Suppressor macrophage treated with lipopolysaccharide for 4 hours (primary cell): ENCODE results near the gene GRP.

Experiments used
- DNase-seq: peaks from one replicate; pipeline ENCODE4 v3.0.0-alpha.2; 2020

GRP gene

DNA sequence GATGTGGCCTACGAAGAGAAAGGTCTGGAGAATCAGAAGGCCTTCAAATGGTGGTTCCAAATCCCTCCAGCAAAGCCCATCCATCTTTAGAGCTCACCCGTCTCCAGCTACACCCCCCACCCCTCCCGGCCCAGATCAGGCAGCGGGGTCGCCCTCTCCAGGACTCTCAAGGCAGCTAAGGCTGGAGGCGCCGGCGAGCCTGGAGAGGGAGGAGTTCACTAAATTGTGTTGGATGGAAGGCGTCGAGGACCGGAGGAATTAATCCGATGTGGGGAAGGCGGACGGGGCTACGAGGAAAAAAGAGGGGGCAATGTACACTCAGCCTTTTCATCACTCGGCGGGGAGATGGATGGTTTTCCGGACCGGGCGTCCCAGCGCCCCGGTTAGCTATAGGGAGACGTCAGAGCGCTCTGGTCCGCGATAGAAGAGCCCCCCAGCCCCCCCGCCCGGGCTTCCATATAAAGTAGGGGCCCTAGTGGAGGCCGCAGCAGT, at the start of gene GRP:
TSS of gene GRP (plus strand) at position 487 of the 492 bp plus-strand sequence. CDS start 108 bp downstream, outside the sequence.
- no peak for DNase-seq

DNA sequence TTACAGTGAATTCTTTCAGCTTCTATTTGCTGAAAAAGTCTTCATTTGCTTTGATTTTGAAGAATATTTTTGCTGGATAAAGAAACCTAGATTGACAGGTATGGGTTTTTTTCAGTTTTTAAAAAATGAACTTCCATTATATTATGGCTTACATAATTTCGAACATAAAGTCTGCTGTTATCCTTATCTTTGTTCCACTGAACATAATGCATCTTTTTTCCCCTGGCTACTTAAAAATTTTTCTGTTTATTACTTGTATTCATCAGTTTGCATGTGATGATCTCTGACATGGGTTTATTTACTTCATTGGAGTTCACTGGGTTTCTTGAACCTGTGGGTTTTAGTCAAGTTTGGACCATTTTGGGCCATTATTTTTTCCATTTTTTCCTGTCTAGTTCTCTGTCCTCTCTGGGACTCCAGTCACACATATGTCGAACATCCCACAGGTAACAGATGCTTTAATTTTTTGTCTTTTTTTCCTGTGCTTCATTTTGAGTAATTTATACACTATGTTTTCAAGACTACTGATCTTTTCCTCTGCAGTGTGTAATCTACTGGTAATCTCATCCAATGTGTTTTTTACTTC, 47.2 kb upstream of the GRP start:
- DNase-seq, result no peak

DNA sequence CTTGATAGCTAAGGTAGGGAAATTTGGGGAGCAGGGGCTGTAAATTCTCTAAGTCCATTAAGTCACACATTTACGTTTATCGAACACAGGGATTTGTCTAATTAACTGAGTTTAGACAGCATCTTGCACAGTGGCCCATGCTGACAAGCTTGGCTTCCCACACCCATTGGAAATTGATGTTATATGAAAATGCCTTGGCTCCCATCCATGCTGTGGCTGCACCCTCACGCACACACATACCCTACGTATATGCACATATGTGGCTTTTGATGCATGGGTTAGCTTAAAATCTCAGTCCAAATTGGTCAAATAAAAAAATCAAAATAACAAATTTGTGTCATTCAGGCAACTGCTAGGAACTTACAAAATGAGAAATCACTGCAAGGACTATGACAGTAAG, 42.5 kb upstream of the GRP start:
- DNase-seq, result no peak

- no peak for DNase-seq
Measured at GRCh38 chr18:59180150-59180845, 39.7 kb upstream of the GRP start.

DNA sequence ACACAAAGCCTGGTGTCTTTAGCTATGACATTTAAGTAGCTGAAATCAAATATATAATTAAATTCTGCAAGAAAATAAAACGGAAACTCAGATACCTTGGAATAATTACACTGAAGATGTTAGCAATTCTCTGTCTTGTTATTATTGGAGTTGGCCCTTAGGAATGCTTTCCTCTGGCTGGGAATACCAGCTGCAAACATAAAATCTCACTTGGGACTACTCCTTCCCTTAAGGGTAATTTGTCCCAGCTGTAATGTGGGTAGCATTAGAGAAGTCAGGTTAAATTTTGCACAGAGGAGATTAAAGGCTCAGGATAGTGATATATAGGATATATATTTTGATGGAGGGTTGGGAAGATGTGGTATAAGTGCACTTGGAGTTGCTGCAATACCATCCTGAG, 37.3 kb upstream of the GRP start:
- no peak for DNase-seq

- DNase-seq, result no peak
Measured at GRCh38 chr18:59189008-59189407, 30.9 kb upstream of the GRP start.

- no peak for DNase-seq
Measured at GRCh38 chr18:59189746-59190145, 30.2 kb upstream of the GRP start.

GRCh38 chr18:59196161-59196725, 23.7 kb upstream of the GRP start:
- no peak for DNase-seq

GRCh38 chr18:59197636-59198035, 22.3 kb upstream of the GRP start:
- DNase-seq, result no peak

GRCh38 chr18:59198215-59198614, 21.7 kb upstream of the GRP start:
- DNase-seq, result no peak

DNA sequence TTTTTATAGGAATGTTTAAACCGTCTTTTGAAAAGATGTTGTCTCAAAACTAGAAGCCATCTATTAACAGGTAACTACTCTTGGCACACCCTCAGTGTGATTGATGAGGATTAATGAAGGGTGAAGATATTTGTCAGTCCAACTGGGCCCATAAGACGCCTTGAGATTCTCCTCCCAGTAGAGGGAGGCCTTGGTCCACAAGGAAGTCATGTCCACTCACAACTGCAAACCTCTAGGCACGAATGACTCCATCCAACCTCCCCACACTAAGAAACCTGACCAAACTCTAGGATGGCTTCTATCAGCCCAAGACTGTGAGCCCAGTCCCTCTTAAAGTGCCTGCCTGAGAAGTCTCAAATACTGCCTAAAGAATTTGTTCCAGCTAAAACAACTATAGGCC, 19.2 kb upstream of the GRP start:
- DNase-seq, result no peak

DNA sequence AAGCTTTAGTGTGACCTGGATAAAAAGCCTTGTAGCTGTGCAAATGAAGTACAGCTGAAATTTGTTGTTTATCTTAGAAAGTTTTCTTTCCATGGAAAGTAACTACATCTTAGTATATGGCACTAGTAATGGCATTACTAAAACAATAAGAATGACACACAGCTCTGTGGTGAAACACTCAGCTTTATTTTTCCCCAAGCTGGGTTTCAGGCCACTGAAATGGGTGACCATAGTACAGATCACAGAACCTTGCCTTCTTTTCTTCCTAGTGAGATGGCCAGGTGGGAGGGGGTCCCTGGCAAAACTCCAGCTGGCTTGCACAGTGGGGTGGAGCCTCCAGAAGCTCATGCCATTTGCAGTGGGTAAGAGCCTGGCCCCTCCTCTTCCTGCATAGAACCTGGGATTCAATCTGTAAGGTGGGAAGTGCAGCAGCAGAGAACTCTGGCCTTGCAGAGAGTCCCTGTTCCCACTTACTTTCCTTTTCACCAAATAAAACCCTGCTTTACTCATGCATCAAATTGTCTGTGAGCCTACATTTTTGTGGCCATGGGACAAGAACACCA, 17.6 kb upstream of the GRP start:
- DNase-seq, result no peak

GRCh38 chr18:59207506-59207905, 12.5 kb upstream of the GRP start:
- DNase-seq, result no peak

- DNase-seq, result no peak
Measured at GRCh38 chr18:59208602-59209125, 11.3 kb upstream of the GRP start.

GRCh38 chr18:59210299-59210698, 9.7 kb upstream of the GRP start:
- no peak for DNase-seq

DNA sequence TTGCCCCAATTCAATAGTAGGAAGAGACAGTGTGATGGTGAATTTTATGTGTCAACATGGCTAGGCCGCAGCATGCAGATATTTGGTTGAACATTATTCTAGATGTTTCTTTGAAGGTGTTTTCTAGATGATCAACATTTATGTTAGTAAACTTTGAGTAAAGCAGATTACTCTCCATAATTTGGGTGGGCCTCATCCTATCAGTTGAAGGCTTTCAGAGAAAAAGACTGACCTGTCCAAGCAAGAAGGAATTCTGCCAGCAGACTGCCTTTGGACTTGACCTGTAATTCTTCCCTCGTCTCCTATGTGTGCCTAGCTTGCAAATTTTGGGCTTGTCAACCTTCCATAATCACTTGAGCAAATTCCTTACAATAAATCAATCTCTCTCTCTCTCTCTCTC, 8.3 kb upstream of the GRP start:
- DNase-seq, result no peak

GRCh38 chr18:59218018-59218417, 1.9 kb upstream of the GRP start:
- no peak for DNase-seq

DNA sequence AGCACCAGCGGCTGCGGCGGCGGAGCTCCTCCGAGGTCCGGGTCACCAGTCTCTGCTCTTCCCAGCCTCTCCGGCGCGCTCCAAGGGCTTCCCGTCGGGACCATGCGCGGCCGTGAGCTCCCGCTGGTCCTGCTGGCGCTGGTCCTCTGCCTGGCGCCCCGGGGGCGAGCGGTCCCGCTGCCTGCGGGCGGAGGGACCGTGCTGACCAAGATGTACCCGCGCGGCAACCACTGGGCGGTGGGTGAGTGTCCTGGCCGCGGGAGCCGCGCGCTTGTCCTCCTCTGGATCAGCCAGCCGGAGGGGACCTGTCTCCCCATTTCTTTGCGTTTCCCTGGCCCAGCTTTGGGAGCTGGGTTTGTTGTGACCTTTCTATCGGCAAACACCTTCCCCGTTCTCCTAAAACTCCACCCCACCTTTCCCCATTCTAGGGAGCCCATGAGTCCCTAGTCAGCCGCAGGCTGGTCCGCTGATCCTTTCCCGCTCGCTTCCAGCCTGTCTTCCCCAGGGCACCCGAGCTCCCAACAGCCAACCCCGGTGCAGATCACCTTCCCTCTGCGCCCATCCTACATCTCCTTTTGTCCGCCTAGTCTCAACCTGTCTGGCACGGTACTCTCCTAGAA, 316 bp downstream of the GRP start:
- DNase-seq, result no peak

DNA sequence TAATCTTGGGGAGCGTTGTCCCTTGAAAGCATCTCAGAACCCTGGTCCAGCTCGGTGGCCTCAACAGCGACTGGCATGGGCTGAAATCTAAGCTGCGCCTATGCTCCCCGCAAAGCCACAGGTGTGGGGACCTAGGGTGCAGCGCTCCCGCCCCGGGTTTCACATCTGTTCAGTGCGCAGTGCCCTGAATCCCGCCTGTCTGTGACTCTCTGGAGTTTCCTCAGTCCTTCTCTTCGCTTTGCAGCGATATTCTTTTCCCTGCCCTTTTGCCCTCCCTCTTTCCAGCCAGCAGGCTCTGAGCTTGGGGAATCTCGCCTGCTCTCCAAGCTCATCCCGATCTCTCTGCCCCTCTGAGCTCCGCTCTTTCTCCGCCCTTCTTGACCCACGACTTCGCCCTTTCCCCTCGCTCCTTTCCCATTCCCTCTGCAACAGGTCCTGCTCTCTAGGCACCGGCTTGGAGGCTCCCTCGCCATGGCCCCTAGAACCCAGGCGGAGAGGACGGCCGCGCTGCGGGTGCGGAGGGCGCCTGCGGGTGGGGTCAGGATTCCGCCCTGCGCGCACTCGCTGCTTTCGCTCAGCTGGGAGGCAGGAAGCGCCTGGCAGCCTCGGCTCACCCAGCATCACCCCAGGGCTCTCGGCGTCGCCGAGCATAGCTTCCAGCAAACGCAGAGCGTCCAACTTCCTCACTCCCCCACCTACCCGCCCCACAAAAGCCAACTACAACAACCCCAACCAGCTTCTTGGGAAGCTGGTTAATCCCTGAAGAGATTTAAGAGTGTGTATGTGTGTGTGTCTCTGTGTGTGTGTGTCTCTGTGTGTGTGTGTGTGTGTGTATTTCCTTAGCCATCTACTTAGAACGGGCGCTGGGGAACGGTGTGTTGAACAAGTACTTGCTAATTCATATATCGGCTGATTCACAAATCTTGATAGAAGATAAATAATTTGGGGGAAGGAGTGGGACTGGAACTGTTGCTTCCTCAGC, 1.1 kb downstream of the GRP start:
- no peak for DNase-seq

GRCh38 chr18:59222341-59222740, 2.4 kb downstream of the GRP start:
- DNase-seq, result no peak

- DNase-seq, result no peak
Measured at GRCh38 chr18:59228351-59228750, 8.4 kb downstream of the GRP start.

GRCh38 chr18:59229191-59229590, 9.2 kb downstream of the GRP start:
- DNase-seq, result no peak
